Astrocyte (in vitro differentiated cells and primary cell): Measurements from ENCODE around the gene NFIA. TPM values are rescaled to one million over a fixed set of nuclear protein-coding genes. Genes with fewer than 3 reads are reported as not detected.

Source experiments
- DNase-seq: peaks from one replicate; pipeline ENCODE4 v3.0.0-alpha.2; 2010; ENCODE audit warnings: low read depth
- FAIRE-seq: peaks from 2 replicates; lab custom pipeline; 2011; peaks lifted over from hg19 to GRCh38; lab: Jason Lieb, UNC
- H2AFZ ChIP-seq: 2 replicates; pipeline ENCODE4 v1.6.0; 2012; ENCODE audit warnings: low read depth, low read length, inconsistent platforms
- H3K27ac ChIP-seq: 2 replicates; pipeline ENCODE4 v1.5.1; 2011; ENCODE audit warnings: low read depth, low read length, inconsistent platforms
- H3K27me3 ChIP-seq: 2 replicates; pipeline ENCODE4 v1.6.0; 2011; ENCODE audit warnings: low read length, inconsistent platforms; ENCODE audit not compliant: insufficient read depth
- H3K36me3 ChIP-seq: 2 replicates; pipeline ENCODE4 v1.5.1; 2011; ENCODE audit warnings: low read length, inconsistent platforms; ENCODE audit not compliant: insufficient read depth
- H3K4me1 ChIP-seq: 2 replicates; pipeline ENCODE4 v1.5.1; 2011; ENCODE audit warnings: low read length, inconsistent platforms; ENCODE audit not compliant: insufficient read depth
- H3K4me2 ChIP-seq: 2 replicates; pipeline ENCODE4 v1.6.0; 2012; ENCODE audit warnings: low read length, inconsistent platforms
- H3K4me3 ChIP-seq: 2 replicates; pipeline ENCODE4 v1.5.1; 2011; ENCODE audit warnings: low read depth, mild to moderate bottlenecking, low read length, inconsistent platforms; ENCODE audit not compliant: insufficient read depth
- H3K79me2 ChIP-seq: 2 replicates; pipeline ENCODE4 v1.6.0; 2012; ENCODE audit warnings: mild to moderate bottlenecking, low read length, inconsistent platforms; ENCODE audit not compliant: insufficient read depth
- H3K9ac ChIP-seq: 2 replicates; pipeline ENCODE4 v1.6.0; 2012; ENCODE audit warnings: mild to moderate bottlenecking, low read length, inconsistent platforms
- H3K9me3 ChIP-seq: 2 replicates; pipeline ENCODE4 v1.5.1; 2012; ENCODE audit warnings: low read depth, mild to moderate bottlenecking, low read length, inconsistent platforms; ENCODE audit not compliant: insufficient read depth
- H4K20me1 ChIP-seq: 2 replicates; pipeline ENCODE4 v1.6.0; 2012; ENCODE audit warnings: low read length, inconsistent platforms; ENCODE audit not compliant: insufficient read depth
- H3K27ac Mint-ChIP-seq: one replicate; pipeline ENCODE4 v1.8.0; 2021; ENCODE audit warnings: mild to moderate bottlenecking, mixed read lengths; ENCODE audit not compliant: unreplicated experiment
- H3K27me3 Mint-ChIP-seq: one replicate; pipeline ENCODE4 v1.8.0; 2021; ENCODE audit warnings: low read depth, mixed read lengths; ENCODE audit not compliant: unreplicated experiment
- H3K36me3 Mint-ChIP-seq: one replicate; pipeline ENCODE4 v1.8.0; 2021; ENCODE audit warnings: low read depth, mixed read lengths; ENCODE audit not compliant: unreplicated experiment
- H3K4me1 Mint-ChIP-seq: one replicate; pipeline ENCODE4 v1.8.0; 2021; ENCODE audit warnings: low read depth, mixed read lengths; ENCODE audit not compliant: unreplicated experiment
- H3K4me3 Mint-ChIP-seq: one replicate; pipeline ENCODE4 v1.8.0; 2021; ENCODE audit warnings: mild to moderate bottlenecking, moderate library complexity, mixed read lengths; ENCODE audit not compliant: unreplicated experiment
- H3K9me3 Mint-ChIP-seq: one replicate; pipeline ENCODE4 v1.8.0; 2021; ENCODE audit warnings: mild to moderate bottlenecking, mixed read lengths; ENCODE audit not compliant: unreplicated experiment
- CTCF ChIP-seq: IDR thresholded peaks from 2 replicates; pipeline ENCODE4 v1.5.1; 2011; ENCODE audit warnings: low read depth, mild to moderate bottlenecking, inconsistent platforms, low read length, moderate library complexity; ENCODE audit not compliant: insufficient read depth
- EZH2 ChIP-seq: IDR thresholded peaks from 2 replicates; pipeline ENCODE4 v1.6.1; 2012; ENCODE audit warnings: mild to moderate bottlenecking, low read length, inconsistent platforms; ENCODE audit not compliant: insufficient read depth
- total RNA-seq: library from RNA; stranded (reverse); gene quantifications from 2 replicates; pipeline ENCODE4 v1.2.1, GENCODE V29; 2021

NFIA gene
- total RNA-seq, 1 donor from 2014 or later = 4.6 TPM

- TF ChIP-seq CTCF (no peak), EZH2 (no peak)
- DNase-seq (no peak), FAIRE-seq (no peak)
- no peaks in the 10 kb centered on the region for H3K27me3 ChIP-seq
- H3K27ac ChIP-seq = no peak overlapping the region
- H3K4me1 ChIP-seq = no peaks in the 10 kb centered on the region
- no peaks in the 10 kb centered on the region for H3K36me3 ChIP-seq
- H3K4me2 ChIP-seq = no peak overlapping the region
- no peaks in the 10 kb centered on the region for H3K9me3 ChIP-seq
- no peak overlapping the region for H3K4me3 ChIP-seq
- Mint-ChIP-seq H3K4me3 (no peak overlapping the region), H3K27me3 (peaks cover 7% of the 10 kb centered on the region), H3K9me3 (peaks cover 2% of the 10 kb centered on the region), H3K4me1 (no peaks in the 10 kb centered on the region), H3K36me3 (no peaks in the 10 kb centered on the region), H3K27ac (no peak overlapping the region)
- no peaks in the 10 kb centered on the region for H4K20me1 ChIP-seq
- no peak overlapping the region for H3K9ac ChIP-seq
- H3K79me2 ChIP-seq = no peaks in the 10 kb centered on the region
- H2AFZ ChIP-seq = no peak overlapping the region
Observed at GRCh38 chr1:61114178-61114870, 32.0 kb downstream of the NFIA start.

GRCh38 chr1:61115436-61115835 is 33.1 kb downstream of the NFIA start:
- peaks cover under 1% of the 10 kb centered on the region for H3K4me1 Mint-ChIP-seq
- FAIRE-seq = no peak

More at GRCh38 chr1:61115436-61115835, 33.1 kb downstream of the NFIA start:
- no peaks in the 10 kb centered on the region for H3K36me3 Mint-ChIP-seq
- H3K4me3 Mint-ChIP-seq = no peak overlapping the region
- H3K9me3 Mint-ChIP-seq = peaks cover 2% of the 10 kb centered on the region
- Histone ChIP-seq H3K9ac (no peak overlapping the region), H3K36me3 (no peaks in the 10 kb centered on the region), H3K27ac (no peak overlapping the region), H2AFZ (no peak overlapping the region), H3K4me2 (no peak overlapping the region), H3K4me1 (no peaks in the 10 kb centered on the region), H3K4me3 (no peak overlapping the region), H3K27me3 (no peaks in the 10 kb centered on the region), H3K9me3 (no peaks in the 10 kb centered on the region), H4K20me1 (no peaks in the 10 kb centered on the region), H3K79me2 (no peaks in the 10 kb centered on the region)
- DNase-seq = no peak
- no peak for TF ChIP-seq EZH2
- no peak for TF ChIP-seq CTCF
- H3K27me3 Mint-ChIP-seq = peaks cover 7% of the 10 kb centered on the region
- no peak overlapping the region for H3K27ac Mint-ChIP-seq
